C4-2B (cell line): ENCODE measurements around the gene PRM3.

Experiments used
- H3K27ac ChIP-seq: fragments of 450-650 bp; 2 replicates; pipeline ENCODE4 v1.5.1; 2017
- ZFX ChIP-seq: fragments of 450-650 bp; IDR thresholded peaks from 2 replicates; pipeline ENCODE4 v1.6.1; 2017
- TF ChIP-seq, protein P1 (sequence below): fragments of 450-650 bp; conservative IDR thresholded peaks from 2 replicates; pipeline ENCODE4 v1.5.1; 2017; ENCODE audit warnings: mild to moderate bottlenecking

Gene PRM3

DNA sequence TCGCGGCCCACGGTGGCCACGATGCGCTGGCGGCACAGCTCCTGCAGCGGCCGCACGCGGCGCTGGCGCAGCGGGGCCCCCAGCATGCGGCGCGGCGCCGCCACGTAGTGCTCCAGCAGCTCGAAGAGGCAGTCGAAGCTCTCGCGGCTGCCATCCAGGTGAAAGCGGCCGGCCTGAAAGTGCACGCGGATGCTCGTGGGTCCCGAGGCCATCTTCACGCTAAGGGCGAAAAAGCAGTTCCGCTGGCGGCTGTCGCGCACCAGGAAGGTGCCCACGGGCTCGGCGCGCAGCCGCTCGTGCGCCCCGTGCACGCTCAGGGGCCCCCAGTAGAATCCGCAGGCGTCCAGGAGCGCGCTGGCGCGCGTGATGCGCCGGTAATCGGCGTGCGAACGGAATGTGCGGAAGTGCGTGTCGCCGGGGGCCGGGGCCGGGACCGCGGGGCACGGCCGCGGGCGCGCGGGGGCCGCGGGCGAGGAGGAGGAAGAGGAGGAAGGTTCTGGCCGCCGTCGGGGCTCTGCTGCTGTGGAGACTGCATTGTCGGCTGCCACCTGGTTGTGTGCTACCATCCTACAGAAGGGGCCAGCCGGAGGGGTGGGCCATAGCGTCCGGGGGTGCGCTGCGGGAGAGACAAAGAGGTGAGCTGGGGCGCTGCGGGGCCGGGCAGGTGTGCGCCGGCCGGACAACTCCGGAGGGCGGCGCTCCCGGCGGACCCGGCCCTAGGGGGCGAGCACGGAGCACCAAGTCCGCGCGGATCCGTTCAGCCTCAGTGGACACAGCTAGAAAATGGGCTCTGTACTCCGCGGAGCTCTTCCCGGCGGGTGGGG, 18.3 kb downstream of the PRM3 start:
- TF ChIP-seq, protein P1, sequence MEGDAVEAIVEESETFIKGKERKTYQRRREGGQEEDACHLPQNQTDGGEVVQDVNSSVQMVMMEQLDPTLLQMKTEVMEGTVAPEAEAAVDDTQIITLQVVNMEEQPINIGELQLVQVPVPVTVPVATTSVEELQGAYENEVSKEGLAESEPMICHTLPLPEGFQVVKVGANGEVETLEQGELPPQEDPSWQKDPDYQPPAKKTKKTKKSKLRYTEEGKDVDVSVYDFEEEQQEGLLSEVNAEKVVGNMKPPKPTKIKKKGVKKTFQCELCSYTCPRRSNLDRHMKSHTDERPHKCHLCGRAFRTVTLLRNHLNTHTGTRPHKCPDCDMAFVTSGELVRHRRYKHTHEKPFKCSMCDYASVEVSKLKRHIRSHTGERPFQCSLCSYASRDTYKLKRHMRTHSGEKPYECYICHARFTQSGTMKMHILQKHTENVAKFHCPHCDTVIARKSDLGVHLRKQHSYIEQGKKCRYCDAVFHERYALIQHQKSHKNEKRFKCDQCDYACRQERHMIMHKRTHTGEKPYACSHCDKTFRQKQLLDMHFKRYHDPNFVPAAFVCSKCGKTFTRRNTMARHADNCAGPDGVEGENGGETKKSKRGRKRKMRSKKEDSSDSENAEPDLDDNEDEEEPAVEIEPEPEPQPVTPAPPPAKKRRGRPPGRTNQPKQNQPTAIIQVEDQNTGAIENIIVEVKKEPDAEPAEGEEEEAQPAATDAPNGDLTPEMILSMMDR: no peak
- no peak for TF ChIP-seq ZFX
- peak overlapping the region; percentile 64; the same call in 1 of the 2 replicates for H3K27ac ChIP-seq

GRCh38 chr16:11253995-11254912, 19.2 kb downstream of the PRM3 start:
- no peak for TF ChIP-seq ZFX
- TF ChIP-seq, protein P1: no peak
- H3K27ac ChIP-seq: no peak overlapping the region

DNA sequence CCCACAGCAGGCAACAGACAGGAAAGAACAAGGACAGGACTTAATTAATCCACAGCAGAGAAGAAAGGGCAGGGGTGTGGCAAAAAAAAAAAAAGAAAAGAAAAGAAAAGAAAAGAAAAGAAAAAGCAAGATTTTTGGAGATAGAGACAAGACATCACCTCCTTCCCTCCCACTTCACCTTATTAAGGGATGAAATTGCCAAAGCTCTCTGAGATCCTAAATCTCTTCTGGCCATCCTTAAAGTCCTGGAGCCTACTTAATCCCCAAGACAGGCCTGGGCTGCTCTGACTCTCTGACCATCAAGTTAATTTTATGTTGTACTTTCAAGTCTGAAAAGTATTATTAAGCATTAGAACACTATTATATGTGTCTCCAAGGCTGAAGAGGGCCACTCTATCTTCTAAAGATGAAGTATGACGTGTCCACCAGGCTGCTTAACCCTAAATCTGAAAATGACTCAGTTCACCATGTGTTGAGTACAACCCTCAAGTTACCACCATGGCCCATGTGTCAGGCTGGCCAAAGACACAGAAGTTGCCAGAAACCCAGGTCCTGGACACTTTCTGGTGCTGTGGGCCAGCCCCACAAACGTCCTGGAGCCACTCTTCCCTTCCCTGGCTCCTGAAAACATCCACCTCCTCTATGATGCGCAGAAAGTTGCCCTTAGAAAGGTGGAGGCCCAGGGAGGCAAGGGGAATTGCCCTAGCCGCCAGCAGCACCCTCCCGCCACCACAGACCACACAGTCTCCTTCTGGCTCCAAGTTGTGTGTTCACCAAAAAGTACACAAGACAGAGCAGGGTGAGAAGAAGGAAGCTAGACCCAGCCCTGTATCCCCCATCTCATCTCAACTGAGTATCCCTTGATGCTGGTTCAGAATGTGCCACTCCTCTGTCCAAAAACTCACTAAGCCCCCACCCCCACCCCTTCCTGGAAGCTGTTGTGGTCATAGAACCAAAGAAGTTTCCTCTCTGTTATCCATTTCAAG, 20.1 kb downstream of the PRM3 start:
- TF ChIP-seq, protein P1: no peak
- TF ChIP-seq ZFX: no peak
- no peak overlapping the region for H3K27ac ChIP-seq

DNA sequence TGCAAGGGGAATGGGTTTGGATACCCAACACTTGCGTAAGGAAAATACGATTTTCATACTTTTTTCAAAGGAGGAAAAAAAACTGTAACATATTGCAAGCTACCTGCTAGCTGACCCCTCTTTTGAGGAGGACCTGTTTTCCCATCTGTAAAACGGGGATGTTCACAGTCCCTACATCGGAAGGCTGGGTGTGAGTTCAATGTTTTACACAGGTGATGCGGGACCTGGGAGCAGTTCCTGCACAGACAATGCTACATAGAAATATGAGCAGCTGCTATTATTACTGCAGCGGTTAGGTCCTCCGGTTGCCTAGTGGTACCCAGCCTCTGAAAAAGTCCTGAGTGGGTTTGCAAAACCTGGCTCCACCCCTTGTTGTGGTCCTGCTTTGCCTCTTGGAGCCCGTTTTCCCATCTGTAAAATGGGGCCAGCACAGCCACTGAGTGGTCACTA, 20.9 kb downstream of the PRM3 start:
- TF ChIP-seq, protein P1: no peak
- TF ChIP-seq ZFX: no peak
- H3K27ac ChIP-seq: no peak overlapping the region

DNA sequence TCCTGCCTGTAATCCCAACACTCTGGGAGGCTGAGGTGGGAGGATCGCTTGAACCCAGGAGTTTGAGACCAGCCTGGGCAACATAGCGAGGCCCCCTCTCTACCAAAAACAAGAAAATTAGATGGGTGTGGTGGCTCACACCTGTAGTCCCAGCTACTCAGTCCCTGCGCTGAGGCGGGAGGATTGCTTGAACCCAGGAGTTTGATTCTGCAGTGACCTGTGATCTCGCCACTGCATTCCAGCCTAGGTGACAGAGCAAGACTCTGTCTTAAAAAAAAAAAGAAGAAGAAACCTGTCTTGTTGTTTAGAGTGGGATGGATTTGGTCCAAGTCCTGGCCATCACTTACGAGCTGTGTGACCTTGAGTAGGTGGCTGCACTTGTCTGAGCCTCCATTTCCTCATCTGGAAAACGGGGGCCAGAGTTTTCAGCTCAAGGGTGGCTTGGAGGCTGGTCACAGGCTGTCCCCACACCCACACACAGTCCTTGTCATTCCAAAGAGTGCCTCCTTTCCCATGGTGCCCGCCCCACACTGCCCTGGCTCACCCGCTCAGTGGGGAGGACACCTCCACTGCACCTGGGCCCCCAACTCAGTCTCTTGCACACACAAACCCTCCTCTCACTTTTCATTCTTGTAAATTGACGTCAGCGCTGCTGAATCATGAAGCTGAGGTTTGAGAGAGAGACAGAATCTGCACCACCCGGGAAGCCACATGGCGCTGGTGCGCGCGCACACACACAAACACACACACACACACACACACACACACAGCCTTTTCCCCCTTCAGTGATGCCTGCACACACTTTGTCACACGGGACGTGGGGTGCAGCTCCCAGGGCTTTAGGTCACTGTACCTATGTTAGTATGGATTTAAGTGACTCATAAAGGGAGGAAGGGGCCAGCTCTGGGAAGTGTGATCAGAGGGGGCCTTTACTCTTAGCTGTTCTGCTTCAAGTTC, 21.6 kb downstream of the PRM3 start:
- H3K27ac ChIP-seq: no peak overlapping the region
- TF ChIP-seq, protein P1: no peak
- no peak for TF ChIP-seq ZFX
